GM06990 (cell line): ENCODE measurements around the gene PDCD2.

Source experiments
- DNase-seq: peaks from one replicate; pipeline ENCODE4 v3.0.0-alpha.2; 2011; ENCODE audit not compliant: insufficient read length; ENCODE audit errors: extremely low read depth
- H3K27me3 ChIP-seq: replicated peaks from 2 replicates; pipeline ENCODE4 v1.6.0; 2011; ENCODE audit warnings: low read length; ENCODE audit not compliant: control insufficient read depth, insufficient read depth
- H3K36me3 ChIP-seq: 2 replicates; pipeline ENCODE4 v1.5.1; 2011; ENCODE audit warnings: low read length; ENCODE audit not compliant: control insufficient read depth, insufficient read depth
- H3K4me3 ChIP-seq: replicated peaks from 2 replicates; pipeline ENCODE4 v1.5.1; 2011; ENCODE audit warnings: low read depth, mild to moderate bottlenecking, control low read depth, low read length
- TF ChIP-seq, protein P1 (sequence below): IDR thresholded peaks from 2 replicates; pipeline ENCODE4 v1.5.1; 2011; ENCODE audit warnings: low read length, control low read depth, mild to moderate bottlenecking, inconsistent platforms; ENCODE audit not compliant: insufficient read depth, poor library complexity, severe bottlenecking

PDCD2 gene

DNA sequence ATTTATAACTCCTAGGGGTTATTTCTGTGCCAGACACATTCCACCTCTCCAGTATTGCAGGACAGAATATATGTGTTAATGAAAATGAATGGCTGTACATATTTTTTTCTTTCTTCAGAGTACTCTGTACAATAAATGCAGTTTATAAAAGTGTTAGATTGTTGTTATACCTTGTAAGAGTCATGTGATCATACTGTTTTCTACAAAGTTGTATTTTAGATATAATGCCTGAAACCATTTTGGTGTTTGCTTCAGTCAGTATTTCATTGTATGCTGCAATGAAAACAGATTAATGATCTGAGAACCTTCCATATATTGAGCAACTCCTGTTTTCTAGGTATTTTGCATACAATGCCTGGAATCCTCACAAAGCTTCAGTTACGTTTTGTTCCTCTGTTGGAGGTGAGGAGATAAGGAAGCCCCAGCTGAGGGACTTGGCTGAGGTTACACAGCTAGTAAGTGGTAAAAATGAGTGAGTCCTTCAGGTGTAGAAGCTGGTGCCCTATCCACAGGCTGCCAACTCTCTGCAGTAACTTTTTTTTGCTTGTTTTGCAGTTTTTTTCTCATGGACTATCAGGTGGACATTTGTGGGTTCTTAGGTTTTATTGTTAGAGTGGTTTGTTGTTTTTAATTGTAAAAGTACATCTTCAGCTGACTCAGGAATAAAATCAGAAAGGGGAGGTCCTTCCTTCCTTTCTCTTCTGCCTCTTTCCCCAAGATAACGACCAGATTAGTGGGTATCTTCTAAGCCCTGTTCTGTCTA is 11.6 kb downstream of the PDCD2 start:
- no peak for DNase-seq
- H3K36me3 ChIP-seq, result peaks cover 12% of the 10 kb centered on the region
- no peak overlapping the region for H3K4me3 ChIP-seq
- TF ChIP-seq, protein P1, sequence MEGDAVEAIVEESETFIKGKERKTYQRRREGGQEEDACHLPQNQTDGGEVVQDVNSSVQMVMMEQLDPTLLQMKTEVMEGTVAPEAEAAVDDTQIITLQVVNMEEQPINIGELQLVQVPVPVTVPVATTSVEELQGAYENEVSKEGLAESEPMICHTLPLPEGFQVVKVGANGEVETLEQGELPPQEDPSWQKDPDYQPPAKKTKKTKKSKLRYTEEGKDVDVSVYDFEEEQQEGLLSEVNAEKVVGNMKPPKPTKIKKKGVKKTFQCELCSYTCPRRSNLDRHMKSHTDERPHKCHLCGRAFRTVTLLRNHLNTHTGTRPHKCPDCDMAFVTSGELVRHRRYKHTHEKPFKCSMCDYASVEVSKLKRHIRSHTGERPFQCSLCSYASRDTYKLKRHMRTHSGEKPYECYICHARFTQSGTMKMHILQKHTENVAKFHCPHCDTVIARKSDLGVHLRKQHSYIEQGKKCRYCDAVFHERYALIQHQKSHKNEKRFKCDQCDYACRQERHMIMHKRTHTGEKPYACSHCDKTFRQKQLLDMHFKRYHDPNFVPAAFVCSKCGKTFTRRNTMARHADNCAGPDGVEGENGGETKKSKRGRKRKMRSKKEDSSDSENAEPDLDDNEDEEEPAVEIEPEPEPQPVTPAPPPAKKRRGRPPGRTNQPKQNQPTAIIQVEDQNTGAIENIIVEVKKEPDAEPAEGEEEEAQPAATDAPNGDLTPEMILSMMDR, result no peak
- no peaks in the 10 kb centered on the region for H3K27me3 ChIP-seq

DNA sequence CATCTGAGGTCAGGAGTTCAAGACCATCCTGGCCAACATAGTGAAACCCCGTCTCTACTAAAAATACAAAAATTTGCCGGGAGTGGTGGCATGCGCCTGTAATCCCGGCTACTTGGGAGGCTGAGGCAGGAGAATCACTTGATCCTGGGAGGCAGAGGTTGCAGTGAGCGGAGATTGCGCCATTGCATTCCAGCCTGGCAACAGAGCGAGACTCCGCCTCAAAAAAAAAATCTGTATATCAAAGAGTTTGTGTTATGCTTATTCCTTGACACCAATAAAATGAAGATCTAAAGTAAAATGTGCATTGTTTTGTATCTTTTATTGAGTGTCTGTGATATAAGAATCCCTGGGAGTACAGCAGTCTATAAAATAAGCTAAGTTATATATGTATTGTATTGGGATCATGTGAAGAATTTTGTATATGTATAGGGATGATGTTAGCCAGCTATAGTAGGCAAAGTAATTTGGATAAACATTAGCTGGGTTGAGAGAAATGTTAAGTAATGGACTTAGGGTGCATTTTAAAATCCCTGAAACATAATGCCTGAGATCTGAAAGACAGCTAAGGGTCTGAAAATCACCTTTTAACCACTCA is 19.4 kb downstream of the PDCD2 start:
- no peak overlapping the region for H3K4me3 ChIP-seq
- no peak for DNase-seq
- no peaks in the 10 kb centered on the region for H3K27me3 ChIP-seq
- TF ChIP-seq, protein P1, result no peak
- H3K36me3 ChIP-seq, result peaks cover 8% of the 10 kb centered on the region

DNA sequence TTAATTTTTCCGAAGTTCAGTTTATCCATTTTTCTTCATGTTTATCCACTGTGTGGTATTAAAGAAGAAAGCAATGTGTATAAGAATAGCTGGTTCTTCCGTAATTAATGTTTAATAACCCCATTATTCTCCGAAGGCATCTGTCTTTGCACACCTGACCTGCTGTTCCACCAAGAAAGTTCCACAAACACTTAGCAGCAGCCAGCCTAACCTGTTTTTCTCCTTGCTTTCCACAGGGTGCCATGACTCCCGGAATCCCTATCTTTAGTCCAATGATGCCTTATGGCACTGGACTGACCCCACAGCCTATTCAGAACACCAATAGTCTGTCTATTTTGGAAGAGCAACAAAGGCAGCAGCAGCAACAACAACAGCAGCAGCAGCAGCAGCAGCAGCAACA is 22.9 kb downstream of the PDCD2 start:
- DNase-seq, result no peak
- TF ChIP-seq, protein P1, result no peak
- H3K36me3 ChIP-seq, result peaks cover 7% of the 10 kb centered on the region

DNA sequence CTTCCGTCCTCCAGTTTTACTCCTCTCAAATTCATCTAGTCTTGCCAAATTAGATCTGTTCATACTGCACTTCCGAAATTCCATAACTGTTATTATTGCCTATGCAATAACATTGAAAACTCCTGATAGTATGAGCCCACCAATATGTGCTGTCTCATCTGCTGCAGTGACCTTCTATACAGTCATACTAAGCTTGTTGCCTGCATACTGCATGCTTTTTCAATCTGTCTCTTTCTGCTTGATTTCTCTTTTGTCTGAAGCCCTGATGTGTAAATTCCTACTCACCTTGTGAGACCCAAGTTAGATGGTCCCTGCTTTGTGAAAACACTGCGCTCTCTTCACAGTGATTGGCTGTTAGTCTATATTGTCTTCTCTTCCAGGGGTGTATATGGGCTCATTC is 29.1 kb downstream of the PDCD2 start:
- no peaks in the 10 kb centered on the region for H3K27me3 ChIP-seq
- peak overlapping the region; percentile 97 for H3K4me3 ChIP-seq
- DNase-seq, result no peak
- TF ChIP-seq, protein P1, result no peak
- H3K36me3 ChIP-seq, result peaks cover 2% of the 10 kb centered on the region

More for the DNA sequence above, 22.9 kb downstream of the PDCD2 start:
- Histone ChIP-seq H3K27me3 (no peaks in the 10 kb centered on the region), H3K4me3 (no peak overlapping the region)

DNA sequence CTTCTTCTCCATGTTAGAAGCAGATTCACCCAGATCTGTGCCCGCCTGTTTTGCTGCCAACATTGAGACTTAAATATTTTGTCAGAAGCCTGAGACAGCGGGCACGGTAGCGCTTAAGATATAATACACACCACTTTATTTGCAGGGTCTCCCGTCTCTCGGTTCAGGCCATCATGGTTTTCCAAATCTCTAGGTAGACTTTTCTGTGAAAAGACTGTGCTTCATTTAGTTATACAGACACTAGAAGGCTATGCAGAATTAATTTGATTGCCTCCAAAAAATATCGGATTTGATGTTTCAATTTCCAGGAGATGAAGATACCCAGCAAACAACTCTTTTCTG is 29.7 kb downstream of the PDCD2 start:
- no peaks in the 10 kb centered on the region for H3K27me3 ChIP-seq
- peak overlapping the region; percentile 97 for H3K4me3 ChIP-seq
- no peak for DNase-seq
- peaks cover 2% of the 10 kb centered on the region for H3K36me3 ChIP-seq
- TF ChIP-seq, protein P1, result no peak
